ENCODE measurements around the gene TFRC. TPM values are rescaled to one million over a fixed set of nuclear protein-coding genes. Genes with fewer than 3 reads are reported as not detected.
"Not testable (repeated sequence)": the region's sequence is repeated elsewhere in the genome, so short reads cannot be mapped to it uniquely, and the experiment has no call there.

TFRC gene
- 234 and 253 TPM in 2 replicates for total RNA-seq (2014; rRNA removed; shearing (Covaris generic))

GRCh38 chr3:196081834-196082618, at the start of gene TFRC:
Gene TFRC (minus strand): TSS chr3:196082090. CDS start chr3:196077099, 4,991 bp downstream.
- DNase-seq (ENCODE audit: low spot score): peak; percentile 93

- DNase-seq (ENCODE audit: low spot score): no peak
Measured at GRCh38 chr3:196128172-196128843, 46.4 kb upstream of the TFRC start.

GRCh38 chr3:196127308-196128040, 45.6 kb upstream of the TFRC start:
- no peak for DNase-seq (ENCODE audit: low spot score)

- DNase-seq (ENCODE audit: low spot score): no peak
Measured at GRCh38 chr3:196124608-196125007, 42.7 kb upstream of the TFRC start.

GRCh38 chr3:196122688-196123046, 40.8 kb upstream of the TFRC start:
- DNase-seq (ENCODE audit: low spot score): no peak

GRCh38 chr3:196122021-196122687, 40.3 kb upstream of the TFRC start:
- no peak for DNase-seq (ENCODE audit: low spot score)

- DNase-seq (ENCODE audit: low spot score): no peak
Measured at GRCh38 chr3:196121066-196121465, 39.2 kb upstream of the TFRC start.

- no peak for DNase-seq (ENCODE audit: low spot score)
Measured at GRCh38 chr3:196120291-196120951, 38.5 kb upstream of the TFRC start.

GRCh38 chr3:196117809-196118208, 35.9 kb upstream of the TFRC start:
- DNase-seq (ENCODE audit: low spot score): no peak

GRCh38 chr3:196115678-196116083, 33.8 kb upstream of the TFRC start:
- no peak for DNase-seq (ENCODE audit: low spot score)

GRCh38 chr3:196111939-196112386, 30.1 kb upstream of the TFRC start:
- no peak for DNase-seq (ENCODE audit: low spot score)

GRCh38 chr3:196108075-196108743, 26.3 kb upstream of the TFRC start:
- no peak for DNase-seq (ENCODE audit: low spot score)

- not testable (repeated sequence) for DNase-seq (ENCODE audit: low spot score)
Measured at GRCh38 chr3:196104707-196105106, 22.8 kb upstream of the TFRC start.

GRCh38 chr3:196098365-196098980, 16.6 kb upstream of the TFRC start:
- not testable (repeated sequence) for DNase-seq (ENCODE audit: low spot score)

GRCh38 chr3:196097373-196098154, 15.7 kb upstream of the TFRC start:
- no peak for DNase-seq (ENCODE audit: low spot score)

- no peak for DNase-seq (ENCODE audit: low spot score)
Measured at GRCh38 chr3:196096382-196096953, 14.6 kb upstream of the TFRC start.

- no peak for DNase-seq (ENCODE audit: low spot score)
Measured at GRCh38 chr3:196093317-196094111, 11.6 kb upstream of the TFRC start.

- DNase-seq (ENCODE audit: low spot score): no peak
Measured at GRCh38 chr3:196087906-196088305, 6.0 kb upstream of the TFRC start.
